ENCODE results near the gene CCDC192. TPM values are rescaled to one million over a fixed set of nuclear protein-coding genes. Genes with fewer than 3 reads are reported as not detected.

CCDC192 gene
- total RNA-seq, 1 donor from 2014 or later: not detected

DNA sequence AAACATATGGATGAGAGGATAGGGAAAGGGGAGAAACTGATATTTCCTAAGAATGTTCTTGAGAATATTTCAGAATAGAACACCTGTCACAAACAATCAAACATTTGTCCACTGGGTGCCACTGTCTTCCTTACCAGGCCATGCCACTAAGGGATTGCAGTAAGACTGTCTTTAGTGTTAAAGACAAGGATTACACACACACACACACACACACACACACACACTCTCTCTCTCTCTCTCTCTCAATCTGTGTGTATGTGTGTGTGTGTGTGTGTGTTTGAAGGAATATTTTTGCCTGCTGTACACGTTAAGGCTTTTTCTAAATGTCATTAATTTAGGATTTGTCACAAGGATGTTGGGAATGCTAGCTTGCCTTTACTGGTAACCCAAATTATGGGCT lies 54.4 kb downstream of the CCDC192 start:
- no peaks in the 10 kb centered on the region for H3K4me1 Mint-ChIP-seq
- no peak overlapping the region for H3K27ac Mint-ChIP-seq
- intact Hi-C loops (cut with micrococcal nuclease): loop anchor here (1.0 kb wide), 1 partner anchor 444 kb away; no protein-coding TSS in a partner anchor
- ChIA-PET POLR2A (no interaction called here), CTCF (no interaction called here)
- no peaks in the 10 kb centered on the region for H3K9me3 Mint-ChIP-seq
- no peak for DNase-seq
- H3K36me3 Mint-ChIP-seq (ENCODE audit: low read depth): no peaks in the 10 kb centered on the region
- no peaks in the 10 kb centered on the region for H3K27me3 Mint-ChIP-seq
- no peak for ATAC-seq (ENCODE audit: low read depth)
- TF ChIP-seq, protein P1, sequence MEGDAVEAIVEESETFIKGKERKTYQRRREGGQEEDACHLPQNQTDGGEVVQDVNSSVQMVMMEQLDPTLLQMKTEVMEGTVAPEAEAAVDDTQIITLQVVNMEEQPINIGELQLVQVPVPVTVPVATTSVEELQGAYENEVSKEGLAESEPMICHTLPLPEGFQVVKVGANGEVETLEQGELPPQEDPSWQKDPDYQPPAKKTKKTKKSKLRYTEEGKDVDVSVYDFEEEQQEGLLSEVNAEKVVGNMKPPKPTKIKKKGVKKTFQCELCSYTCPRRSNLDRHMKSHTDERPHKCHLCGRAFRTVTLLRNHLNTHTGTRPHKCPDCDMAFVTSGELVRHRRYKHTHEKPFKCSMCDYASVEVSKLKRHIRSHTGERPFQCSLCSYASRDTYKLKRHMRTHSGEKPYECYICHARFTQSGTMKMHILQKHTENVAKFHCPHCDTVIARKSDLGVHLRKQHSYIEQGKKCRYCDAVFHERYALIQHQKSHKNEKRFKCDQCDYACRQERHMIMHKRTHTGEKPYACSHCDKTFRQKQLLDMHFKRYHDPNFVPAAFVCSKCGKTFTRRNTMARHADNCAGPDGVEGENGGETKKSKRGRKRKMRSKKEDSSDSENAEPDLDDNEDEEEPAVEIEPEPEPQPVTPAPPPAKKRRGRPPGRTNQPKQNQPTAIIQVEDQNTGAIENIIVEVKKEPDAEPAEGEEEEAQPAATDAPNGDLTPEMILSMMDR (IDR thresholded peaks at IDR 0.05): no peak
- no peak overlapping the region for H3K4me3 Mint-ChIP-seq

DNA sequence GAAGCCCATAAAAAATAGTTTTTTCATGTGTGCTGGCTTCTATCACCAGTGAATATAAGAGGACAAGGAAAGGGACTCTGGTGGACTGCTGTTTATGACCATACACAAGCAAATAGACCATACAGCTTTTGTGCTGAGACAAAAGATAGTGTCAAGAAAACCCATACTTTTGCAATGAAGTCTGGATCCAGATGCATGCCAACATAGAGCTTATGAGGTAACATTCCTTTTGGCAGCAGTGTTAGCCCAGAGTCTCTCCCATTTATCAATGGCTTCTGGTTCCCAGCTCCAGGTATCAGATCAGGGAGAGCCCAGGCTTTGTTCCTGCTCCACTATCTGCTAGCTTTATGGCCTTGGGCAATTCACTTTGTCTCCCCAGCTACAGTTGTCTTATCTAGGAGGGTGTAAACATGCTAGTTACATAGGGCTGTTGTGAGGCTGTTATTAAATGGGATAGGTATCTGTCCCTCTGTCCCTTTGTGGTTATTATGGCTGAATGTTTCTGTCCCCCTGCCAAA lies 55.6 kb downstream of the CCDC192 start:
- H3K4me3 Mint-ChIP-seq: no peak overlapping the region
- TF ChIP-seq, protein P1 (IDR thresholded peaks at IDR 0.05): no peak
- CTCF ChIA-PET: interaction anchor here (1.1 kb wide), 1 partner anchor 443 kb away, joined by 4 read pairs; no protein-coding TSS in a partner anchor
- no peak overlapping the region for H3K27ac Mint-ChIP-seq
- ATAC-seq (ENCODE audit: low read depth) (no peak), DNase-seq (no peak)
- intact Hi-C loops (cut with micrococcal nuclease): no loop called here
- no peaks in the 10 kb centered on the region for H3K9me3 Mint-ChIP-seq
- H3K27me3 Mint-ChIP-seq: no peaks in the 10 kb centered on the region
- H3K4me1 Mint-ChIP-seq: no peaks in the 10 kb centered on the region
- POLR2A ChIA-PET: no interaction called here
- H3K36me3 Mint-ChIP-seq (ENCODE audit: low read depth): no peaks in the 10 kb centered on the region

DNA sequence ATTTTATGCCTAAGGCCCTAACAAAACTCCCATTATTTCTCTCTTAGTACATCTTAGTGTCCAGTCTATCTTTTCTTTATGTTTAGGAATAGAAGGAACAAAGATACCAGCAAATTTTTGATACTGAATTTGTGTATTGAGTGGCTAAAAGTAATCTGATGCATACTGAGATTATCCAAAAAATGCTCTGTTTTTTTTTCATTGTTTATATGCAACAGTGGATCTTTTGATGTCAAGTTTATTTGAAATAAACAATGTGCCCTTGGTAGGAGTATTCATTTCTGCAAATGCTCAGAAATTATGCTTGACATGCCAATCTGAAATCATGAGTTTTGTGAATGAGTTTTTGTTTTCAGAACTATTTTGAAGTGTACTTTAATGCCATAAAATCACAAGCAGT lies 58.7 kb downstream of the CCDC192 start:
- no peak overlapping the region for H3K27ac Mint-ChIP-seq
- ChIA-PET CTCF (no interaction called here), POLR2A (no interaction called here)
- H3K27me3 Mint-ChIP-seq: no peaks in the 10 kb centered on the region
- intact Hi-C loops (cut with micrococcal nuclease): no loop called here
- DNase-seq (no peak), ATAC-seq (ENCODE audit: low read depth) (no peak)
- no peaks in the 10 kb centered on the region for H3K36me3 Mint-ChIP-seq (ENCODE audit: low read depth)
- TF ChIP-seq, protein P1 (IDR thresholded peaks at IDR 0.05): no peak
- H3K4me1 Mint-ChIP-seq: no peaks in the 10 kb centered on the region
- no peak overlapping the region for H3K4me3 Mint-ChIP-seq
- no peaks in the 10 kb centered on the region for H3K9me3 Mint-ChIP-seq

DNA sequence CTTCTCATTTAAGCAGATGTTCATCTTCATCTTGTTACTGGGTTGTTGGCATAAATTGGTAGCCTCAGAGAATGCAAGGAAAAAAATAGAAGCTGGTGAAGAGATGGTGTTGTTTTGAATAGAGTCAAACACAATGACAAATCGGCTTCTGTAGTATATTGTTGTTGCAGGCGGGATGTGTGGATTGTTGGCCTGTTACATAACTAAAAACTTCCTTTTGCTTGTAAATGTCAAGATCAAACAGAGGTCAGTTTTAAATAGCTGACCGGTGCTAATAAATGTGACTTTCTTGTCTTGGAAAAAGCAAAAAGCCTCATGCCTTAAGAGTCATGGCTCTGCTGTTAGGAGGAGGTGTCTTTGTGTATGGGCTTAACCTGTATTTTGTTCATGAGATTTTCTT lies 59.2 kb downstream of the CCDC192 start:
- TF ChIP-seq, protein P1 (IDR thresholded peaks at IDR 0.05): no peak
- Mint-ChIP-seq H3K4me1 (no peaks in the 10 kb centered on the region), H3K9me3 (no peaks in the 10 kb centered on the region), H3K27me3 (no peaks in the 10 kb centered on the region), H3K4me3 (no peak overlapping the region), H3K27ac (no peak overlapping the region), H3K36me3 (ENCODE audit: low read depth) (no peaks in the 10 kb centered on the region)
- ATAC-seq (ENCODE audit: low read depth) (no peak), DNase-seq (no peak)
- CTCF ChIA-PET: no interaction called here
- intact Hi-C loops (cut with micrococcal nuclease): no loop called here
- POLR2A ChIA-PET: no interaction called here

DNA sequence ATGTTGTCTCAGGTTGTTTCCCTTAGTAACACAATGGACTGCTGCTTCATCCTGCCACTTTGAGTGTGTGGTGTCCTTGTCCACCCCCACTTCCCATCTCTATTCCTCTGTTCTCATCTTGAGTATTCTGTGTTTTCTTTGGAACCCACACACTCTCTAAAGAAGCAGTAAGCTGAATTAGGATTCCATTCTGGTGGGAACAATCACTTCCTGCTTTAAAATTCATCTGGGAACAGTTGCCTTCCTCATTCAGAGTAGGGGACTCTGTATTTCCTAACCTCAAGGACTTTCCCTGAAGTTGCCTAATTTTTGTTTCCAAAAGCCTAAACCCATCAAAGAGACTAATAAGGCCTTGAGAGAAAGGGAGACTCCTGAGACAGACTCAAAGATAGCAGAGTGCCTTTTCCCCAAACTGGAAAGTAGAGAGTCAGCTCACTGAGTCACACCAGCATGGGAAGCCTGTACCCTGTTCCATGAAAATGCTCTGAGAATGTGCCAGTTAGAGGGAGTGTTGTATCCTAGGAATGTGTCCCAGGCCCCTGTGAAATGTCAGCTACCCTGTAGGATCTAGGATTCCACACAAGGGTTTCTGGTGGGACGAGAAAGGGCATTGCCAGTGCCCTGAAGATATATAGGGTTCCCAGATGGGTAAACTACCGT lies 63.6 kb downstream of the CCDC192 start:
- TF ChIP-seq, protein P1 (IDR thresholded peaks at IDR 0.05): no peak
- Mint-ChIP-seq H3K9me3 (no peaks in the 10 kb centered on the region), H3K27me3 (peaks cover 1% of the 10 kb centered on the region), H3K4me1 (no peaks in the 10 kb centered on the region), H3K4me3 (no peak overlapping the region), H3K36me3 (ENCODE audit: low read depth) (no peaks in the 10 kb centered on the region), H3K27ac (no peak overlapping the region)
- intact Hi-C loops (cut with micrococcal nuclease): no loop called here
- CTCF ChIA-PET: no interaction called here
- POLR2A ChIA-PET: no interaction called here
- ATAC-seq (ENCODE audit: low read depth) (no peak), DNase-seq (no peak)
